ENCODE data around the gene SPATA18. TPM values are rescaled to one million over a fixed set of nuclear protein-coding genes. Genes with fewer than 3 reads are reported as not detected.

SPATA18 gene
- total RNA-seq, 4 donors from 2014 or later = 10.5 to 25.1 (median 13.7) TPM

DNA sequence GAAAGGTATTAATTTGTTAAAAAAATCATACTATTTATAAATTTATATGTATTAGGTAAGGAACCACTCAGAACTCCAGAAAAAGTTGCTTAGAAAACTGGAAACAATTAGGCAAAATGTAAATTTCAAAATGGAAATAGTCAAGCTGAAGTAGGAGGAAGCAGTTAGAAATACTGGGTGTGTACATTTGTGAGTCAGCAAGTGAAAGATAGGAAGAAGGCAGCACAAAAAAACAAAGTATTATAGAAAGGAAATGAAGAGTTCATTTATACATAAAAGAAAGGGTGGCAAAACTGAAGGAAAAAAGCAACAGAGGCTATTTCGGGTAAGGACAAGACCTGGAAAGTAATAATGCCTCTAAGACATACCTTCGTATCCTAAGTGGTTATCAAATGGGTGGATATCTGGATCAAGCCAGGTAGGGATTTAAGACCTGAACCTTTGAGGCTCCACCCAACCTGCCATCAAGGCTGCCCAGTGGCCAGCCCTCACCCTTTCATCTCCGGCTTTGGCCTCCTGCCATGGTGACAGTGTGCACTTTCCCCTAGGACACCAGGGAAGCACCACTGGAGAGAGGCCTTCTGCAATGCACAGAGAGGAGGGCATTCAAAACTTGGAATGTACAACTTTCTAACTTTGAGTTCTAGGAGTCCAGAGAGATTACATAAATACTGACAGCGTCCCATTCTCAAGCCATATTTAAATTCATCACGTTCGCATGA lies 31.0 kb upstream of the SPATA18 start, which contains the start of gene LRRC66:
Gene LRRC66 (minus strand): TSS at position 428 of the 722 bp plus-strand sequence. CDS start 2,750 bp downstream, outside the sequence.
- no peaks in the 10 kb centered on the region for H3K9me3 ChIP-seq
- H3K4me3 ChIP-seq = no peak within 1 kb of the TSS
- DNase-seq (ENCODE audit: low spot score in 2 of 2) = no peak
- H3K4me1 ChIP-seq = no peaks in the 10 kb centered on the region
- TF ChIP-seq, protein P1, sequence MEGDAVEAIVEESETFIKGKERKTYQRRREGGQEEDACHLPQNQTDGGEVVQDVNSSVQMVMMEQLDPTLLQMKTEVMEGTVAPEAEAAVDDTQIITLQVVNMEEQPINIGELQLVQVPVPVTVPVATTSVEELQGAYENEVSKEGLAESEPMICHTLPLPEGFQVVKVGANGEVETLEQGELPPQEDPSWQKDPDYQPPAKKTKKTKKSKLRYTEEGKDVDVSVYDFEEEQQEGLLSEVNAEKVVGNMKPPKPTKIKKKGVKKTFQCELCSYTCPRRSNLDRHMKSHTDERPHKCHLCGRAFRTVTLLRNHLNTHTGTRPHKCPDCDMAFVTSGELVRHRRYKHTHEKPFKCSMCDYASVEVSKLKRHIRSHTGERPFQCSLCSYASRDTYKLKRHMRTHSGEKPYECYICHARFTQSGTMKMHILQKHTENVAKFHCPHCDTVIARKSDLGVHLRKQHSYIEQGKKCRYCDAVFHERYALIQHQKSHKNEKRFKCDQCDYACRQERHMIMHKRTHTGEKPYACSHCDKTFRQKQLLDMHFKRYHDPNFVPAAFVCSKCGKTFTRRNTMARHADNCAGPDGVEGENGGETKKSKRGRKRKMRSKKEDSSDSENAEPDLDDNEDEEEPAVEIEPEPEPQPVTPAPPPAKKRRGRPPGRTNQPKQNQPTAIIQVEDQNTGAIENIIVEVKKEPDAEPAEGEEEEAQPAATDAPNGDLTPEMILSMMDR (IDR thresholded peaks at IDR 0.05) = no peak
- TF ChIP-seq EP300 (IDR thresholded peaks at IDR 0.05) (no peak), POLR2A (IDR thresholded peaks at IDR 0.05) (no peak), POLR2AphosphoS5 (IDR thresholded peaks at IDR 0.05) (no peak)
- peaks cover 16% of the 10 kb centered on the region for H3K36me3 ChIP-seq
- no peak within 1 kb of the TSS for H3K27ac ChIP-seq
- H3K27me3 ChIP-seq = no peaks in the 10 kb centered on the region
- WGBS = 88% methylated on average over 6 of the region's 6 CpGs

DNA sequence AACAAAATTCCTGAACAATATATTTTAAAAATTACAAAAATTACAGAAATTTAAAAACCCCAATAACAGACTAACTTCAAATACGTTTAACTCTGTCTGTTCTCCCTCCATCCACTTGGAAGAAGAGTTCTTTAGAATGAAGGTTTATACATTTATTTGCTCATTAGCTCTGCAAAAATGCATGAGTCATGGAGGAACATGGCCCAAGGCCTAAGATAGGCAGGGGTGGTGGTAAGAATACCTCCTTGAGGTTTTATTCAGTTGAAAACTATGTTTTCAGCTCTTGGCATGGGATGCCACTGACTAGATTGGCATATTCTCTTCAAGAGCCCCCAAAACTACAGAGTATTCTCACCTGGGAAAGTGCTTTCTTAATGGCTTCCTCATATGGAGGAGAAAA lies 22.1 kb upstream of the SPATA18 start:
- Histone ChIP-seq H3K36me3 (peaks cover 20% of the 10 kb centered on the region), H3K27ac (no peak overlapping the region), H3K27me3 (no peaks in the 10 kb centered on the region), H3K9me3 (no peaks in the 10 kb centered on the region), H3K4me1 (no peaks in the 10 kb centered on the region), H3K4me3 (no peak overlapping the region)
- DNase-seq (ENCODE audit: low spot score in 2 of 2) = no peak
- WGBS = 67% methylated on average over 1 of the region's 1 CpG
- TF ChIP-seq POLR2AphosphoS5 (IDR thresholded peaks at IDR 0.05) (no peak), POLR2A (IDR thresholded peaks at IDR 0.05) (no peak), EP300 (IDR thresholded peaks at IDR 0.05) (no peak)
- TF ChIP-seq, protein P1 (IDR thresholded peaks at IDR 0.05) = no peak

DNA sequence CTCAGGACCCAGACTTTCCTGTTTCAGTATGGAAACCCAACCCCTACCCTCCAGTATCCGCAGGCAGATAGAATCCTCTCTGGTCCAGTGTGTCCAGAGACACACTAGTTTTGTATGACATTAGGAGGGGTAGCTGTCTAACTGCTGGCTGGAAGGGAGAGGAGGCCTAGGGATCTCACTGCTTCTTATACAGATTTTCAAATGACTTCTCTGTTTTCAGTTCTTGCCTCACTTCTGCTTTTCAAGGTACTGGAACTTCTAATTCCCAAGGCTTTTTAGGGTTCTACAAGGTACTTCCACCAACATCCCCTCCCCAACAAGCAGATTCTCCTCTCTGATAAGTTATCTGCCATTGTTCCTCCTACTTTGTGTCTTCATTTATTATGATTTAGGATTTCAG lies 19.1 kb upstream of the SPATA18 start:
- Histone ChIP-seq H3K27ac (no peak overlapping the region), H3K4me3 (no peak overlapping the region), H3K9me3 (no peaks in the 10 kb centered on the region), H3K4me1 (peaks cover 6% of the 10 kb centered on the region), H3K27me3 (no peaks in the 10 kb centered on the region), H3K36me3 (peaks cover 18% of the 10 kb centered on the region)
- WGBS = 83% methylated on average over 1 of the region's 1 CpG
- no peak for TF ChIP-seq POLR2AphosphoS5 (IDR thresholded peaks at IDR 0.05)
- no peak for TF ChIP-seq EP300 (IDR thresholded peaks at IDR 0.05)
- DNase-seq (ENCODE audit: low spot score in 2 of 2) = no peak

DNA sequence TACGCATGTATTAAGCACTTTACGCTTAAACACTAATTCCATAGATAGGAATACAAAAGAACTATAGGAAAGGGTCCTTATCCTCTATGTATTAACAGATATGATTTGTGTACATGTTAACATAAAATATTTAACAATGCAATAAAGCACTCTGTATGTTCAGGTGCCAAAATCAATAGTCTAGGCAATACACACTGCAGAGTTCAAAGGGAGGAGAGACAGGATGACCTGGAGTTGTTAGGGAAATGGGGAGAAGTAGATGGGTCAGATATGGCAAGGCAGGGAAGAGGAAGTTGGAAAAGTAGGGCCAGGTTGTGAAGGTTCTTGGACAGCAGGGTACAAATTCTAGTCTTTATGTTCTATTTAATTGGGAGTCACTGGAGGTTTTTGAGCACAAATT lies 15.9 kb upstream of the SPATA18 start:
- 96% methylated on average over 2 of the region's 2 CpGs for WGBS
- no peak for DNase-seq (ENCODE audit: low spot score in 2 of 2)
- no peak overlapping the region for H3K4me3 ChIP-seq
- no peaks in the 10 kb centered on the region for H3K27me3 ChIP-seq
- no peaks in the 10 kb centered on the region for H3K36me3 ChIP-seq
- H3K4me1 ChIP-seq = peaks cover 12% of the 10 kb centered on the region
- no peaks in the 10 kb centered on the region for H3K9me3 ChIP-seq
- TF ChIP-seq POLR2AphosphoS5 (IDR thresholded peaks at IDR 0.05) = no peak
- TF ChIP-seq, protein P1 (IDR thresholded peaks at IDR 0.05) = no peak
- no peak for TF ChIP-seq EP300 (IDR thresholded peaks at IDR 0.05)
- TF ChIP-seq POLR2A (IDR thresholded peaks at IDR 0.05) = no peak
- no peak overlapping the region for H3K27ac ChIP-seq

DNA sequence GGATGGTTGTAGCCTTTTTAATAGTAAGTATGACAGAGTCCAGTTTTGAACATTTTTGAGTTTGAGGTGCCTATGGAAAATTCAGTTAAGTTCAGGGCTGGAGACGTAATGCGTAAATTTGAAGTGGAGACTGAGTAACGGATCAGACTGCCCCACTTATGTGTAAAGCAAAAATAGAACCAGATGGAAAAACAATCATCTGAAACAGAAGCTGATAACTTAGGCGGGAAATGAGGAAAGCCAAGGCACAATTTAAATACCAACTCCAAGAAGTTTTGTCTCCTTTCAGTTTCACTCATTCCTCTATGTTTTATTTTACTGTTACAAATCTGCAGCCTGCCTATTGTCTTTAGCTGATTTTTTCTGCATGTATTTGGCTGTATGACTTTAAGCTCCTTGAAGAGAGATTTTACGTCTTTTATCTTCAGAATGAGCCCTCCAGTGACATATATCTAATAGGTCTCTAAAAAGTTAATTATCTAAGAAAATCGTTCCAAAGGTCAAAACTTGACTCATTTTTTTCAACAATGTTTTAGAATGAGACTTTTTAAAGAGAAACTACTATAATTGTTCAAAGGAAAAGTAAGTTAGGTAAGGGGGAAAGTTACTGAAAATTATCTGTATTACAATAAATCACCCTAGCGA lies 14.1 kb upstream of the SPATA18 start:
- TF ChIP-seq EP300 (IDR thresholded peaks at IDR 0.05) (no peak), POLR2A (IDR thresholded peaks at IDR 0.05) (no peak), POLR2AphosphoS5 (IDR thresholded peaks at IDR 0.05) (no peak)
- TF ChIP-seq, protein P1 (IDR thresholded peaks at IDR 0.05) = no peak
- peaks cover 12% of the 10 kb centered on the region for H3K4me1 ChIP-seq
- H3K27me3 ChIP-seq = no peaks in the 10 kb centered on the region
- no peaks in the 10 kb centered on the region for H3K36me3 ChIP-seq
- peak overlapping the region; percentile 92 for H3K4me3 ChIP-seq
- no peak for DNase-seq (ENCODE audit: low spot score in 2 of 2)
- WGBS = 42% methylated on average over 7 of the region's 7 CpGs
- no peak overlapping the region for H3K27ac ChIP-seq
- no peaks in the 10 kb centered on the region for H3K9me3 ChIP-seq
